Measurements from ENCODE around the gene HOXD11. TPM values are rescaled to one million over a fixed set of nuclear protein-coding genes. Genes with fewer than 3 reads are reported as not detected.

The HOXD11 gene
- total RNA-seq, 1 experiment from 2014 or later, result not detected

GRCh38 chr2:176112375-176113302, 5.6 kb downstream of the HOXD11 start:
- no peak overlapping the region for H3K27ac Mint-ChIP-seq (ENCODE audit: low read depth, unreplicated experiment)
- no TSS peak for BruUV-seq (replicated peaks)
- H3K36me3 Mint-ChIP-seq (ENCODE audit: insufficient read depth, unreplicated experiment), result no peaks in the 10 kb centered on the region
- peaks cover 17% of the 10 kb centered on the region for H3K27me3 Mint-ChIP-seq (ENCODE audit: insufficient read depth, unreplicated experiment)
- TF ChIP-seq CTCF (IDR thresholded peaks at IDR 0.05; ENCODE audit: unreplicated experiment), result no peak
- POLR2A ChIA-PET, result interaction anchor here (0.6 kb wide), 1 partner anchor 25 kb away, joined by 3 read pairs; no protein-coding TSS in a partner anchor
- intact Hi-C loops (cut with micrococcal nuclease), result no loop called here
- no peaks in the 10 kb centered on the region for H3K9me3 Mint-ChIP-seq (ENCODE audit: unreplicated experiment)
- CTCF ChIA-PET, result interaction anchor here (0.6 to 1.6 kb wide), 4 partner anchors 14 to 1036 kb away, joined by 4 to 8 read pairs (median 4); no protein-coding TSS in a partner anchor
- no peak for DNase-seq (ENCODE audit: unreplicated experiment)
- no peaks in the 10 kb centered on the region for H3K4me1 Mint-ChIP-seq (ENCODE audit: insufficient read depth, unreplicated experiment)
- no peak overlapping the region for H3K4me3 Mint-ChIP-seq (ENCODE audit: unreplicated experiment)

- intact Hi-C loops (cut with micrococcal nuclease), result no loop called here
- ChIA-PET CTCF (interaction anchor here (1.4 to 1.6 kb wide), 2 partner anchors 12 to 13 kb away, joined by 4 to 5 read pairs; no protein-coding TSS in a partner anchor), POLR2A (interaction anchor here (0.6 to 0.7 kb wide), 2 partner anchors 16 to 352 kb away, joined by 3 read pairs; no protein-coding TSS in a partner anchor)
- no peaks in the 10 kb centered on the region for H3K36me3 Mint-ChIP-seq (ENCODE audit: insufficient read depth, unreplicated experiment)
- peaks cover 33% of the 10 kb centered on the region for H3K27me3 Mint-ChIP-seq (ENCODE audit: insufficient read depth, unreplicated experiment)
- no peaks in the 10 kb centered on the region for H3K9me3 Mint-ChIP-seq (ENCODE audit: unreplicated experiment)
- no peak for DNase-seq (ENCODE audit: unreplicated experiment)
- H3K4me3 Mint-ChIP-seq (ENCODE audit: unreplicated experiment), result no peak overlapping the region
- no peak for TF ChIP-seq CTCF (IDR thresholded peaks at IDR 0.05; ENCODE audit: unreplicated experiment)
- no TSS peak for BruUV-seq (replicated peaks)
- no peak overlapping the region for H3K27ac Mint-ChIP-seq (ENCODE audit: low read depth, unreplicated experiment)
- H3K4me1 Mint-ChIP-seq (ENCODE audit: insufficient read depth, unreplicated experiment), result no peaks in the 10 kb centered on the region
Measured at GRCh38 chr2:176114120-176114929, 7.2 kb downstream of the HOXD11 start.

- intact Hi-C loops (cut with micrococcal nuclease), result no loop called here
- ChIA-PET POLR2A (interaction anchor here (0.7 kb wide), 1 partner anchor 529 kb away, joined by 3 read pairs; no protein-coding TSS in a partner anchor), CTCF (interaction anchor here (1.4 kb wide), 1 partner anchor 12 kb away, joined by 4 read pairs; no protein-coding TSS in a partner anchor)
- no peak overlapping the region for H3K4me3 Mint-ChIP-seq (ENCODE audit: unreplicated experiment)
- no peaks in the 10 kb centered on the region for H3K4me1 Mint-ChIP-seq (ENCODE audit: insufficient read depth, unreplicated experiment)
- DNase-seq (ENCODE audit: unreplicated experiment), result no peak
- H3K27ac Mint-ChIP-seq (ENCODE audit: low read depth, unreplicated experiment), result no peak overlapping the region
- no TSS peak for BruUV-seq (replicated peaks)
- peaks cover 41% of the 10 kb centered on the region for H3K27me3 Mint-ChIP-seq (ENCODE audit: insufficient read depth, unreplicated experiment)
- H3K9me3 Mint-ChIP-seq (ENCODE audit: unreplicated experiment), result no peaks in the 10 kb centered on the region
- TF ChIP-seq CTCF (IDR thresholded peaks at IDR 0.05; ENCODE audit: unreplicated experiment), result no peak
- H3K36me3 Mint-ChIP-seq (ENCODE audit: insufficient read depth, unreplicated experiment), result no peaks in the 10 kb centered on the region
Measured at GRCh38 chr2:176114930-176115625, 8.0 kb downstream of the HOXD11 start.
